Neural progenitor cell (in vitro differentiated cells): ENCODE results near the gene IFI27L2. TPM values are rescaled to one million over a fixed set of nuclear protein-coding genes. Genes with fewer than 3 reads are reported as not detected.

Source experiments
- DNase-seq: peaks from one replicate; pipeline ENCODE4 v3.0.0-alpha.2; 2016; ENCODE audit warnings: low spot score
- H2AFZ ChIP-seq: fragments of 200-600 bp; sonication (generic); replicated peaks from 2 replicates; pipeline ENCODE4 v1.6.1; 2016; ENCODE audit warnings: antibody characterized with exemption
- H3F3A ChIP-seq: fragments of 200-600 bp; sonication (generic); 2 replicates; pipeline ENCODE4 v1.6.1; 2016; ENCODE audit warnings: antibody characterized with exemption, low read depth
- H3K27ac ChIP-seq: fragments of 200-600 bp; sonication (generic); 2 replicates; pipeline ENCODE4 v1.5.1; 2016; ENCODE audit warnings: mild to moderate bottlenecking
- H3K27me3 ChIP-seq: fragments of 200-600 bp; sonication (generic); 2 replicates; pipeline ENCODE4 v1.6.1; 2016; ENCODE audit warnings: mild to moderate bottlenecking, moderate library complexity
- H3K36me3 ChIP-seq: fragments of 200-600 bp; sonication (generic); 2 replicates; pipeline ENCODE4 v1.5.1; 2016
- H3K4me1 ChIP-seq: fragments of 200-600 bp; sonication (generic); 2 replicates; pipeline ENCODE4 v1.6.1; 2016; ENCODE audit warnings: mixed run types
- H3K4me2 ChIP-seq: fragments of 200-600 bp; sonication (generic); 2 replicates; pipeline ENCODE4 v1.6.1; 2016
- H3K4me3 ChIP-seq: fragments of 200-600 bp; sonication (generic); 2 replicates; pipeline ENCODE4 v1.5.1; 2016
- H3K79me2 ChIP-seq: fragments of 200-600 bp; sonication (generic); 2 replicates; pipeline ENCODE4 v1.6.1; 2016; ENCODE audit warnings: low read depth
- H3K9ac ChIP-seq: fragments of 200-600 bp; sonication (generic); 2 replicates; pipeline ENCODE4 v1.6.1; 2016
- H3K9me3 ChIP-seq: fragments of 200-600 bp; sonication (generic); 2 replicates; pipeline ENCODE4 v1.5.1; 2016; ENCODE audit warnings: low read depth
- H4K20me1 ChIP-seq: fragments of 200-600 bp; sonication (generic); 2 replicates; pipeline ENCODE4 v1.6.1; 2016; ENCODE audit warnings: low read depth
- H3K27ac Mint-ChIP-seq: 3 replicates; pipeline ENCODE4 v1.8.0; 2021; ENCODE audit warnings: mixed read lengths
- H3K27me3 Mint-ChIP-seq: 2 replicates; pipeline ENCODE4 v1.8.0; 2022; ENCODE audit warnings: low read depth, mild to moderate bottlenecking, inconsistent platforms, moderate library complexity, mixed read lengths; ENCODE audit not compliant: insufficient read depth
- H3K36me3 Mint-ChIP-seq: 3 replicates; pipeline ENCODE4 v1.8.0; 2021; ENCODE audit warnings: mixed read lengths
- H3K4me1 Mint-ChIP-seq: 3 replicates; pipeline ENCODE4 v1.8.0; 2021; ENCODE audit warnings: mixed read lengths
- H3K4me3 Mint-ChIP-seq: 3 replicates; pipeline ENCODE4 v1.8.0; 2021; ENCODE audit warnings: mild to moderate bottlenecking, moderate library complexity, mixed read lengths
- H3K9me3 Mint-ChIP-seq: 3 replicates; pipeline ENCODE4 v1.8.0; 2020; ENCODE audit warnings: mixed read lengths
- CTCF ChIP-seq: fragments of 200-600 bp; sonication (generic); IDR thresholded peaks from 2 replicates; pipeline ENCODE4 v1.5.1; 2017; ENCODE audit warnings: antibody characterized with exemption, mild to moderate bottlenecking
- EZH2 ChIP-seq: fragments of 200-600 bp; sonication (generic); IDR thresholded peaks from 2 replicates; pipeline ENCODE4 v1.6.1; 2017; ENCODE audit warnings: antibody characterized with exemption, mild to moderate bottlenecking, moderate library complexity
- EZH2phosphoT487 ChIP-seq: fragments of 200-600 bp; sonication (generic); IDR thresholded peaks from 2 replicates; pipeline ENCODE4 v1.6.1; 2017; ENCODE audit warnings: antibody characterized with exemption
- total RNA-seq: library from RNA; depleted of rRNA; stranded (reverse); fragments of >200 nt; gene quantifications from 2 replicates; pipeline ENCODE4 v1.2.3, GENCODE V29; 2015; ENCODE audit warnings: low replicate concordance

IFI27L2 gene
- total RNA-seq, 1 donor from 2014 or later, result 24.7 TPM

GRCh38 chr14:94143711-94144110 is 14.3 kb upstream of the IFI27L2 start:
- Histone ChIP-seq H2AFZ (no peak overlapping the region), H3K4me3 (no peak overlapping the region), H3K36me3 (no peaks in the 10 kb centered on the region), H4K20me1 (no peaks in the 10 kb centered on the region), H3K9ac (no peak overlapping the region), H3K4me1 (peaks cover 12% of the 10 kb centered on the region), H3K27me3 (no peaks in the 10 kb centered on the region), H3K9me3 (no peaks in the 10 kb centered on the region), H3K79me2 (no peaks in the 10 kb centered on the region), H3K27ac (no peak overlapping the region), H3F3A (peaks cover 20% of the 10 kb centered on the region), H3K4me2 (no peak overlapping the region)
- no peak for DNase-seq
- H3K9me3 Mint-ChIP-seq, result no peaks in the 10 kb centered on the region
- no peaks in the 10 kb centered on the region for H3K36me3 Mint-ChIP-seq
- no peak overlapping the region for H3K4me3 Mint-ChIP-seq
- H3K27me3 Mint-ChIP-seq, result peaks cover 11% of the 10 kb centered on the region
- TF ChIP-seq EZH2 (no peak), CTCF (no peak), EZH2phosphoT487 (no peak)
- peaks cover 21% of the 10 kb centered on the region for H3K4me1 Mint-ChIP-seq
- no peak overlapping the region for H3K27ac Mint-ChIP-seq

GRCh38 chr14:94143239-94143638 is 13.8 kb upstream of the IFI27L2 start:
- no peaks in the 10 kb centered on the region for H3K79me2 ChIP-seq
- H3K4me2 ChIP-seq, result no peak overlapping the region
- peak; percentile 63 for TF ChIP-seq CTCF
- no peak for TF ChIP-seq EZH2phosphoT487
- Mint-ChIP-seq H3K4me3 (no peak overlapping the region), H3K27ac (no peak overlapping the region), H3K36me3 (no peaks in the 10 kb centered on the region), H3K4me1 (peaks cover 21% of the 10 kb centered on the region), H3K27me3 (peaks cover 11% of the 10 kb centered on the region), H3K9me3 (no peaks in the 10 kb centered on the region)
- H3K27me3 ChIP-seq, result no peaks in the 10 kb centered on the region
- no peak overlapping the region for H2AFZ ChIP-seq
- H3K36me3 ChIP-seq, result no peaks in the 10 kb centered on the region
- H3K9me3 ChIP-seq, result no peaks in the 10 kb centered on the region
- peak; percentile 61 for DNase-seq
- no peaks in the 10 kb centered on the region for H4K20me1 ChIP-seq
- no peak overlapping the region for H3K4me3 ChIP-seq
- peaks cover 14% of the 10 kb centered on the region for H3K4me1 ChIP-seq
- H3F3A ChIP-seq, result peaks cover 20% of the 10 kb centered on the region
- H3K9ac ChIP-seq, result no peak overlapping the region
- H3K27ac ChIP-seq, result no peak overlapping the region

GRCh38 chr14:94142836-94143235 is 13.4 kb upstream of the IFI27L2 start:
- Mint-ChIP-seq H3K27ac (no peak overlapping the region), H3K9me3 (no peaks in the 10 kb centered on the region), H3K4me3 (no peak overlapping the region), H3K36me3 (no peaks in the 10 kb centered on the region), H3K4me1 (peaks cover 21% of the 10 kb centered on the region), H3K27me3 (peaks cover 11% of the 10 kb centered on the region)
- Histone ChIP-seq H3K27ac (no peak overlapping the region), H4K20me1 (no peaks in the 10 kb centered on the region), H3K4me1 (peaks cover 14% of the 10 kb centered on the region), H3K9ac (no peak overlapping the region), H3K27me3 (no peaks in the 10 kb centered on the region), H3K9me3 (no peaks in the 10 kb centered on the region), H2AFZ (no peak overlapping the region), H3K4me2 (no peak overlapping the region), H3F3A (peaks cover 20% of the 10 kb centered on the region), H3K36me3 (no peaks in the 10 kb centered on the region), H3K79me2 (no peaks in the 10 kb centered on the region), H3K4me3 (no peak overlapping the region)
- no peak for DNase-seq
- TF ChIP-seq EZH2phosphoT487, result no peak
- TF ChIP-seq EZH2, result no peak
- TF ChIP-seq CTCF, result no peak

DNA sequence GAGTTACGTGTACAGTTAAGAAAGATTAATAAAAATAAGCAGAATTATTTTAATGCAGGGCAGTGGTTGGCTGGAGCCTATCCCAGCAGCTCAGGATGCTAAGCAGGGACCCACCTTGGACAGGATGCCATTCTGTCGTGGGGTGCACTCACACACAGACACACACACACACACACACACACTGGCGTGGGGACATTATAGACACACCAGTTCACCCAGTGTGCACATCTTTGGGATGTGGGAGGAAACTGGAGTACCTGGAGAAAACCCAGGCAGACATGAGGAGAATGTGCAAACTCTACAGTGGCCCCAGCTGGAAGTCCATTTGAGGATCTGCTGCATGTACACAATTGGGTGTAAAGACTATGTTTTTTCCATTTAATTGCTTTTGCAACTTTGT is 12.8 kb upstream of the IFI27L2 start:
- H3K9me3 Mint-ChIP-seq, result no peaks in the 10 kb centered on the region
- no peaks in the 10 kb centered on the region for H4K20me1 ChIP-seq
- H3K4me1 ChIP-seq, result peaks cover 14% of the 10 kb centered on the region
- H3K9me3 ChIP-seq, result no peaks in the 10 kb centered on the region
- H3K27me3 Mint-ChIP-seq, result peaks cover 12% of the 10 kb centered on the region
- H2AFZ ChIP-seq, result no peak overlapping the region
- H3K9ac ChIP-seq, result no peak overlapping the region
- no peak overlapping the region for H3K27ac ChIP-seq
- H3K4me3 Mint-ChIP-seq, result no peak overlapping the region
- peaks cover 20% of the 10 kb centered on the region for H3F3A ChIP-seq
- no peaks in the 10 kb centered on the region for H3K36me3 ChIP-seq
- no peak overlapping the region for H3K4me2 ChIP-seq
- peaks cover 21% of the 10 kb centered on the region for H3K4me1 Mint-ChIP-seq
- DNase-seq, result no peak
- H3K27me3 ChIP-seq, result no peaks in the 10 kb centered on the region
- H3K79me2 ChIP-seq, result no peaks in the 10 kb centered on the region
- no peak for TF ChIP-seq EZH2phosphoT487
- no peak for TF ChIP-seq EZH2
- TF ChIP-seq CTCF, result no peak
- no peak overlapping the region for H3K4me3 ChIP-seq
- no peaks in the 10 kb centered on the region for H3K36me3 Mint-ChIP-seq
- H3K27ac Mint-ChIP-seq, result no peak overlapping the region
